Trophoblast cell (in vitro differentiated cells and primary cell): ENCODE data around the gene TNNI2.
"Not testable (repeated sequence)": the region's sequence is repeated elsewhere in the genome, so short reads cannot be mapped to it uniquely, and the experiment has no call there.

Source experiments
- DNase-seq, 2 donors: peaks; one replicate each; pipeline ENCODE4 v3.0.0-alpha.2; 2016
- H2AFZ ChIP-seq: 2 replicates; pipeline ENCODE4 v1.6.1; 2013; ENCODE audit warnings: low read length, moderate library complexity, mild to moderate bottlenecking; ENCODE audit not compliant: insufficient read depth, poor library complexity
- H2AK5ac ChIP-seq: 2 replicates; pipeline ENCODE4 v1.6.1; 2013; ENCODE audit warnings: mild to moderate bottlenecking, low read length
- H2BK120ac ChIP-seq: 2 replicates; pipeline ENCODE4 v1.6.1; 2013; ENCODE audit warnings: low read length, mild to moderate bottlenecking, moderate library complexity; ENCODE audit not compliant: insufficient read depth, poor library complexity
- H2BK12ac ChIP-seq: 2 replicates; pipeline ENCODE4 v1.6.1; 2013; ENCODE audit warnings: mild to moderate bottlenecking, low read length, moderate library complexity
- H2BK5ac ChIP-seq: 2 replicates; pipeline ENCODE4 v1.6.1; 2013; ENCODE audit warnings: low read length, low read depth, moderate library complexity, mild to moderate bottlenecking; ENCODE audit not compliant: poor library complexity
- H3K14ac ChIP-seq: 2 replicates; pipeline ENCODE4 v1.6.1; 2013; ENCODE audit warnings: mild to moderate bottlenecking, low read length
- H3K18ac ChIP-seq: 2 replicates; pipeline ENCODE4 v1.6.1; 2013; ENCODE audit warnings: mild to moderate bottlenecking, low read length
- H3K23ac ChIP-seq: 2 replicates; pipeline ENCODE4 v1.6.1; 2013; ENCODE audit warnings: low read length
- H3K27ac ChIP-seq: 2 replicates; pipeline ENCODE4 v1.5.1; 2013; ENCODE audit warnings: low read depth, mild to moderate bottlenecking, inconsistent platforms, low read length, moderate library complexity
- H3K27me3 ChIP-seq: 2 replicates; pipeline ENCODE4 v1.6.1; 2013; ENCODE audit warnings: inconsistent platforms, mild to moderate bottlenecking, low read length, moderate library complexity; ENCODE audit not compliant: insufficient read depth
- H3K36me3 ChIP-seq, 2 experiments: 1 replicate in 1 of 2; 2 replicates in 1 of 2; pipeline ENCODE4 v1.6.1; 2013; ENCODE audit warnings: low read length in 2 of 2, mild to moderate bottlenecking in 2 of 2, moderate library complexity in 1 of 2; ENCODE audit not compliant: insufficient read depth in 2 of 2, control insufficient read depth in 1 of 2
- H3K4ac ChIP-seq: 2 replicates; pipeline ENCODE4 v1.6.1; 2013; ENCODE audit warnings: low read depth, mild to moderate bottlenecking, low read length, moderate library complexity
- H3K4me1 ChIP-seq, 2 experiments: 1 replicate in 1 of 2; 2 replicates in 1 of 2; pipeline ENCODE4 v1.6.1; 2013; ENCODE audit warnings: low read length in 2 of 2, mild to moderate bottlenecking in 2 of 2, moderate library complexity in 1 of 2; ENCODE audit not compliant: insufficient read depth in 2 of 2, control insufficient read depth in 1 of 2
- H3K4me2 ChIP-seq: 2 replicates; pipeline ENCODE4 v1.6.1; 2013; ENCODE audit warnings: inconsistent platforms, mild to moderate bottlenecking, low read length, moderate library complexity
- H3K4me3 ChIP-seq: 2 replicates; pipeline ENCODE4 v1.5.1; 2013; ENCODE audit warnings: mild to moderate bottlenecking, low read depth, low read length, inconsistent platforms
- H3K79me1 ChIP-seq: one replicate; pipeline ENCODE4 v1.6.1; 2013; ENCODE audit warnings: low read length
- H3K79me2 ChIP-seq: 2 replicates; pipeline ENCODE4 v1.6.1; 2013; ENCODE audit warnings: low read length, mild to moderate bottlenecking; ENCODE audit not compliant: control insufficient read depth, insufficient read depth, poor library complexity
- H3K9ac ChIP-seq: 2 replicates; pipeline ENCODE4 v1.6.1; 2013; ENCODE audit warnings: mild to moderate bottlenecking, low read length
- H3K9me3 ChIP-seq: 2 replicates; pipeline ENCODE4 v1.6.1; 2013; ENCODE audit warnings: low read depth, mild to moderate bottlenecking, control low read depth, inconsistent platforms, low read length; ENCODE audit not compliant: insufficient read depth
- H4K12ac ChIP-seq: 2 replicates; pipeline ENCODE4 v1.6.1; 2013; ENCODE audit warnings: low read depth, mild to moderate bottlenecking, low read length, moderate library complexity
- H4K8ac ChIP-seq: 2 replicates; pipeline ENCODE4 v1.6.1; 2013; ENCODE audit warnings: low read depth, mild to moderate bottlenecking, low read length, moderate library complexity
- H4K91ac ChIP-seq: one replicate; pipeline ENCODE4 v1.6.1; 2013; ENCODE audit warnings: low read depth, mild to moderate bottlenecking, low read length, moderate library complexity
- WGBS: extraction: QIAGEN DNeasy Blood & Tissue Kit; methylation state at CpG from one replicate; pipeline ENCODE4 v1.1.7; 2013; ENCODE audit warnings: missing lambda C conversion rate; ENCODE audit not compliant: insufficient read length, insufficient coverage; ENCODE audit errors: extremely low coverage; 5-methylcytosine and 5-hydroxymethylcytosine counted together

TNNI2 gene

GRCh38 chr11:1812801-1813200, 26.0 kb upstream of the TNNI2 start:
- Histone ChIP-seq H3K4ac (no peak overlapping the region), H3K4me2 (no peak overlapping the region), H2AK5ac (no peak overlapping the region), H3K4me1 (no peaks in the 10 kb centered on the region), H3K9ac (no peak overlapping the region), H4K8ac (no peak overlapping the region), H4K91ac (no peak overlapping the region), H4K12ac (no peak overlapping the region), H2BK120ac (no peak overlapping the region), H3K18ac (no peak overlapping the region), H3K27ac (no peak overlapping the region), H3K79me2 (no peaks in the 10 kb centered on the region), H3K14ac (no peak overlapping the region), H2BK12ac (no peak overlapping the region), H3K36me3 (no peaks in the 10 kb centered on the region), H3K23ac (no peak overlapping the region), H2BK5ac (no peak overlapping the region), H3K4me3 (no peak overlapping the region), H3K9me3 (peaks cover 7% of the 10 kb centered on the region), H3K27me3 (no peaks in the 10 kb centered on the region), H3K79me1 (no peaks in the 10 kb centered on the region), H2AFZ (no peak overlapping the region)
- no CpG with 5 or more reads among the region's 15 CpGs for WGBS
- DNase-seq: no peak

GRCh38 chr11:1813356-1813755, 25.4 kb upstream of the TNNI2 start:
- not testable (repeated sequence) for H3K23ac ChIP-seq, H2AFZ ChIP-seq, H3K4me1 ChIP-seq, H4K8ac ChIP-seq, H3K79me2 ChIP-seq, H3K4me2 ChIP-seq, DNase-seq, H3K27me3 ChIP-seq, H3K4me3 ChIP-seq, H3K14ac ChIP-seq, H3K18ac ChIP-seq, H3K27ac ChIP-seq, H2BK120ac ChIP-seq, H2AK5ac ChIP-seq, H2BK5ac ChIP-seq, H3K79me1 ChIP-seq, H3K9ac ChIP-seq, H2BK12ac ChIP-seq, H3K9me3 ChIP-seq, H4K12ac ChIP-seq, H3K36me3 ChIP-seq, H4K91ac ChIP-seq, H3K4ac ChIP-seq
- no CpG with 5 or more reads among the region's 9 CpGs for WGBS

- no peaks in the 10 kb centered on the region for H3K79me2 ChIP-seq
- H3K4me2 ChIP-seq: no peak overlapping the region
- no peak overlapping the region for H2AFZ ChIP-seq
- H3K9ac ChIP-seq: no peak overlapping the region
- no peak for DNase-seq
- H3K14ac ChIP-seq: no peak overlapping the region
- H3K79me1 ChIP-seq: no peaks in the 10 kb centered on the region
- H2BK120ac ChIP-seq: no peak overlapping the region
- no peak overlapping the region for H4K8ac ChIP-seq
- no CpG with 5 or more reads among the region's 10 CpGs for WGBS
- no peaks in the 10 kb centered on the region for H3K36me3 ChIP-seq
- H3K9me3 ChIP-seq: peaks cover 4% of the 10 kb centered on the region
- no peak overlapping the region for H3K4me3 ChIP-seq
- no peak overlapping the region for H3K27ac ChIP-seq
- H3K23ac ChIP-seq: no peak overlapping the region
- no peak overlapping the region for H2BK5ac ChIP-seq
- no peak overlapping the region for H2BK12ac ChIP-seq
- H3K4me1 ChIP-seq: no peaks in the 10 kb centered on the region
- H3K27me3 ChIP-seq: no peaks in the 10 kb centered on the region
- no peak overlapping the region for H4K91ac ChIP-seq
- H2AK5ac ChIP-seq: no peak overlapping the region
- no peak overlapping the region for H4K12ac ChIP-seq
- no peak overlapping the region for H3K4ac ChIP-seq
- H3K18ac ChIP-seq: no peak overlapping the region
Observed at GRCh38 chr11:1814691-1815090, 24.1 kb upstream of the TNNI2 start.

GRCh38 chr11:1815311-1815710, 23.5 kb upstream of the TNNI2 start:
- Histone ChIP-seq H3K23ac (no peak overlapping the region), H3K4ac (no peak overlapping the region), H2BK120ac (no peak overlapping the region), H2BK12ac (no peak overlapping the region), H3K4me1 (peaks cover 0 to 4% of the 10 kb centered on the region in 2 experiments), H3K4me3 (no peak overlapping the region), H4K12ac (no peak overlapping the region), H3K79me2 (no peaks in the 10 kb centered on the region), H2AFZ (no peak overlapping the region), H2AK5ac (no peak overlapping the region), H3K9me3 (peaks cover 4% of the 10 kb centered on the region), H2BK5ac (no peak overlapping the region), H3K18ac (no peak overlapping the region), H4K91ac (no peak overlapping the region), H3K9ac (no peak overlapping the region), H3K36me3 (no peaks in the 10 kb centered on the region), H4K8ac (no peak overlapping the region), H3K27me3 (no peaks in the 10 kb centered on the region), H3K79me1 (no peaks in the 10 kb centered on the region), H3K27ac (no peak overlapping the region), H3K14ac (no peak overlapping the region), H3K4me2 (no peak overlapping the region)
- no CpG with 5 or more reads among the region's 8 CpGs for WGBS
- DNase-seq: no peak
